Colonic mucosa (tissue), 4 donors: ENCODE data around the gene PRKAR2B. TPM values are rescaled to one million over a fixed set of nuclear protein-coding genes. Genes with fewer than 3 reads are reported as not detected.

Experiments
- DNase-seq: peaks from one replicate; pipeline ENCODE4 v3.0.0-alpha.2; 2020
- H3K27ac ChIP-seq: fragments of 200-600 bp; one replicate; pipeline ENCODE4 v1.8.0; 2021
- H3K27me3 ChIP-seq: fragments of 200-600 bp; one replicate; pipeline ENCODE4 v1.8.0; 2021
- H3K36me3 ChIP-seq: fragments of 200-600 bp; one replicate; pipeline ENCODE4 v1.8.0; 2021
- H3K4me1 ChIP-seq: fragments of 200-600 bp; one replicate; pipeline ENCODE4 v1.8.0; 2021; ENCODE audit warnings: mild to moderate bottlenecking
- H3K4me3 ChIP-seq: fragments of 200-600 bp; one replicate; pipeline ENCODE4 v1.8.0; 2021
- H3K9ac ChIP-seq, 2 donors: one replicate each; pipeline ENCODE4 v1.7.0; 2013; ENCODE audit warnings: control low read depth in 2 of 2, low read depth in 2 of 2, low read length in 2 of 2
- H3K9me3 ChIP-seq: fragments of 200-600 bp; one replicate; pipeline ENCODE4 v1.8.0; 2021
- CTCF ChIP-seq: fragments of 200-600 bp; IDR thresholded peaks from one replicate; pipeline ENCODE4 v1.8.0; 2022; ENCODE audit warnings: antibody characterized with exemption, mild to moderate bottlenecking
- intact Hi-C: fragments of 100-400 bp; cut with DNase I; formaldehyde crosslinking; loops from one replicate; pipeline ENCODE4 v1.14.1; 2022
- total RNA-seq, 2 donors: library from RNA; stranded (reverse); fragmentation: NEBNext Ultra II Directional in 1 of 2; extraction: Animal tissue kit (Norgen Biotek cat#: 25700) in 1 of 2; gene quantifications; one replicate each; pipeline ENCODE4 v1.2.1, GENCODE V29; 2021
- donor health status: healthy.
- donor health status: DM: no; HTN: no; CAD: no.
- donor health status: DM: no; HTN: no; CAD: no.

Gene PRKAR2B
- total RNA-seq, 2 donors from 2014 or later = 9.3 to 11.7 TPM

- no peak for DNase-seq
- Histone ChIP-seq H3K36me3 (peaks cover 4% of the 10 kb centered on the region), H3K4me3 (no peak overlapping the region), H3K27ac (no peak overlapping the region), H3K27me3 (no peaks in the 10 kb centered on the region), H3K9me3 (no peaks in the 10 kb centered on the region), H3K4me1 (no peaks in the 10 kb centered on the region), H3K9ac (no peak overlapping the region)
- TF ChIP-seq CTCF = no peak
- intact Hi-C loops = no loop called here
Measured at GRCh38 chr7:107187774-107188173, 143.3 kb downstream of the PRKAR2B start.

GRCh38 chr7:107190090-107190489 is 145.6 kb downstream of the PRKAR2B start:
- Histone ChIP-seq H3K27ac (no peak overlapping the region), H3K9me3 (no peaks in the 10 kb centered on the region), H3K27me3 (no peaks in the 10 kb centered on the region), H3K36me3 (peaks cover 4% of the 10 kb centered on the region), H3K9ac (no peak overlapping the region), H3K4me1 (no peaks in the 10 kb centered on the region), H3K4me3 (no peak overlapping the region)
- intact Hi-C loops = no loop called here
- no peak for TF ChIP-seq CTCF
- DNase-seq = no peak

GRCh38 chr7:107194052-107194451 is 149.5 kb downstream of the PRKAR2B start:
- H3K4me1 ChIP-seq = no peaks in the 10 kb centered on the region
- H3K27ac ChIP-seq = no peak overlapping the region
- no peak overlapping the region for H3K9ac ChIP-seq
- no peak for DNase-seq
- peaks cover 16% of the 10 kb centered on the region for H3K36me3 ChIP-seq
- no peaks in the 10 kb centered on the region for H3K9me3 ChIP-seq
- TF ChIP-seq CTCF = no peak
- intact Hi-C loops = no loop called here
- no peak overlapping the region for H3K4me3 ChIP-seq
- H3K27me3 ChIP-seq = no peaks in the 10 kb centered on the region

- Histone ChIP-seq H3K9ac (no peak overlapping the region), H3K36me3 (peaks cover 11% of the 10 kb centered on the region), H3K4me3 (no peak overlapping the region), H3K4me1 (no peaks in the 10 kb centered on the region), H3K27me3 (no peaks in the 10 kb centered on the region), H3K9me3 (no peaks in the 10 kb centered on the region), H3K27ac (no peak overlapping the region)
- intact Hi-C loops = no loop called here
- TF ChIP-seq CTCF = no peak
- DNase-seq = no peak
Measured at GRCh38 chr7:107196834-107197610, 152.5 kb downstream of the PRKAR2B start.

GRCh38 chr7:107201795-107202450 is 157.4 kb downstream of the PRKAR2B start:
- TF ChIP-seq CTCF = peak; percentile 34
- no peak overlapping the region for H3K9ac ChIP-seq
- no peaks in the 10 kb centered on the region for H3K36me3 ChIP-seq
- H3K27ac ChIP-seq = no peak overlapping the region
- peak; percentile 56 for DNase-seq
- intact Hi-C loops = no loop called here
- no peaks in the 10 kb centered on the region for H3K27me3 ChIP-seq
- peaks cover 3% of the 10 kb centered on the region for H3K9me3 ChIP-seq
- no peaks in the 10 kb centered on the region for H3K4me1 ChIP-seq
- no peak overlapping the region for H3K4me3 ChIP-seq
